Measurements from ENCODE around the gene GRK6.
"Not testable (repeated sequence)": the region's sequence is repeated elsewhere in the genome, so short reads cannot be mapped to it uniquely, and the experiment has no call there.

GRK6 gene

GRCh38 chr5:177472460-177473442 is 46.3 kb downstream of the GRK6 start:
- no peak for DNase-seq

DNA sequence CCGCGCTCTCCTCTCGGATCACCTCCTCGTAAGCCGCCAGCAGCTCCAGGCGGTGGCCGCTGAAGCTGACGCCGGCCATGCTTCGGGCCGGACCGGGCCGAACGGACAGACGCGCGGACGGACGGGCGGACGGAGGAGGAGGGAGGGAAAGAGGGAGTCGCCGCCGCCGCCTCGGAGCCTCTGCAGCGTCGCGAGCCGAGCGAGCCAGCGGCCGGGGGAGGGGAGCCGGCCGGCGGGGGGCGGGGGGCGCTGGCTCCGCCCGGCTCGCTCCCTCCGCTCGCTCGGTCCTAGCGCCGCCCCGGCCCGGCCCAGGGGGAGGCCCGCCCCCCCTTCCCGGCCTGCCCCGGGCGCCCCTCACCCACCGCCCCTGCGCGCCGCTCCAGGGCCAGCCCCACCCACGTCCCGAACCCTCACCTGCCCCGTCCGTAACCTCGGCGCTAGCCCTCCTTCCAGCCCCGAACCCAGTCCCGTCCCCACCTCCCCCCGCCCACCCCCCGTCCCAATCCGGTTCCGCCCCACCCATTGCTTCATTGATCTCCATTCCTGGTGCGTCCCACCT is 47.0 kb downstream of the GRK6 start, which contains the start of gene DBN1:
DBN1 (minus strand) TSS at position 192 of the 559 bp plus-strand sequence; CDS start at position 79, 113 bp downstream.
- no peak for DNase-seq

DNA sequence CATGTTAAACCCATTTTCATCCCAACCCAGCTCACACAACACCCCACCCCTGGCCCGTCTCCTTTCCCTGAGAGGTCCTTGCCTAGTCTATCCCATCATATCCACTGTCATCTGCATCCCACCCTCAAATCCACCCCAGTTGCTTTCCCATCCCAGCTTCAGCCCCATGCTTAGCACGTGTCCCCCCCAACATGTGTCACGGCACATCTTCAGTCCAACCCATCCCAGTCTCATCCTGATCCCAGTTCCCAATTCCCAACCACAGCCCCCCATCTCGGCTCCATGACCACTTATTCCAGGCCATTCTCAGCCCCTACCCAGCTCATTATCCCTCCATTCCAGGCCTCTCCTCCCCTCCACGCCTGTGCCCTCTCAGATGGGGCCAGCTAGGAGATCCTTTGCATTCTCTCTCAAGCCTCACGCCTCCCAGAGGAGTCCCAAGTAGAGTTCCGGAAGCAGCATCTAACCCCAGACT is 47.6 kb downstream of the GRK6 start:
- no peak for DNase-seq

DNA sequence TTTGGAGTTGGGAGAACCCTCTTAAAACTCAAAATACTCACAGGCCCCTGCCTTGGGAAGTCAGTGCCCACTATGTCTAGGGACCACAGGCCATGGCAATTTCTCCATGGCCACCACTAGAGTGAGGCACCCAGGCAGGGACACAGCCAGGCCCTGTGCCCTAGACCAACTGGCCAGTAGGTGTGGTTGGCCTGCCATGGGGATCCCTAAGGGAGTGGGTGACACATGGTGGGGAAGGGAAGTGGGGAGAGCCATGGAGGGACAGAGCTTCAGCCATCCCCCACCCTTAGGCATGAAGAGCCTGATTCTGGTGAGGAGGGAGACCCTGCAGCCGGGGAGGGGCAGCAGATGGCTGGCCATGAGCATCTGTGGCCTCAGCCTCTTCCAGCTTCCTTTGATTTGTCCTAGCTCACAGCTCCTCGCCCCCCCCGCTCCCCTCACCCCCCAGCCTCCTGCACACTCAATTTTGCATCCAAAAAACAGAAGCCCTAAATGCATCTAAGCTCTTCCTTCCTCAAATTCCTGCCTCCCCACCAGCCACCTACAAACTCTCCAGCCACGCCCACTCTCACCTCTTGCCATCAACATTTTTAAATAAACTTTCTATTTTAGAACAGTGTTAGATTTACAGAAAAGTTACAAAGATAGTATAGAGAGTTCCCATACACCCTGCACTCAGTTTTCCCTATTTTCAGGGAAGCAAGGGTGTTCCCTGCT is 48.5 kb downstream of the GRK6 start:
- no peak for DNase-seq

DNA sequence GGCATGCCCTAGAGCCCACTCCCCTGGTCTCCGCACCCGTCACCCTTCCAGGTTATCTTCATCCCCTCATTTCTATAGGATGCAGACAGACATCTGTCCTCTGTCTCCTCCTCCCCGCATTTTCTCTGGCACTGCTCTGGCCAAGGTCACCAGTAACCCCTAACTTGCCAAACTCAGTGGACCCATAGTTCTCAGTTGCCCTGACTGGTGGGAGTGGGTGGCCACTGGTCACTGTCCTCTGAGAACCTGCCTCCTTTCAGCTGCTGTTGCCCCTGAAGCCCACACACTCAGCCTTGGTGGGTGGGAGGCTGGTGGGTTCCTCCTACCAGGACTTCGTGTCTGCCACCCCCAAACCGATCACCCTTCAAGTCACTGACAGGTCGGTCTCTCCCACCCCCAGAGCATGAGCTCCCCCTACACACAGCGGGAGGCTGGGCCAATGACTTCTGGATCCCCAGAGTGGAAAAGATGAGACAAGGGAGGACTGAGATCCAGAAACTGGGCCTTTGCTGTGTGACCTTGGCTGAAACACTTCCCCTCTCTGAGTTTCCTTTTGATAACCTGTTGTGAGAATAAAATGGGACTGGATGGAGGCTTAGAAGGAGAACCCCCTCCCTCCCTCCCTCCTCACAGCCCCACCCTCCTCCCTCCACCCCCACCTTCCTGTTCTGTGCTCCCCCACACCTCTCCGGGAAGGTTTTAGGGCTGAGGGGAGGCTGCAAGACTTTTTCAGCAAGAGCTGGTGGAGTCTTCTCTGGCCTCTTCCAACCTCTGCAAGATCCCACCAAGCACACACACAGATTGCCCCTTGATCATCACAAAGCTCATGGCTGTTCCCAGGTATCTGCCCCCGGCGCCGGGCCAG is 49.3 kb downstream of the GRK6 start:
- no peak for DNase-seq

- DNase-seq = no peak
Measured at GRCh38 chr5:177476531-177477233, 50.2 kb downstream of the GRK6 start.

GRCh38 chr5:177477701-177478477 is 51.4 kb downstream of the GRK6 start:
- DNase-seq = no peak

GRCh38 chr5:177478711-177479646 is 52.5 kb downstream of the GRK6 start:
- peak; percentile 86 for DNase-seq

DNA sequence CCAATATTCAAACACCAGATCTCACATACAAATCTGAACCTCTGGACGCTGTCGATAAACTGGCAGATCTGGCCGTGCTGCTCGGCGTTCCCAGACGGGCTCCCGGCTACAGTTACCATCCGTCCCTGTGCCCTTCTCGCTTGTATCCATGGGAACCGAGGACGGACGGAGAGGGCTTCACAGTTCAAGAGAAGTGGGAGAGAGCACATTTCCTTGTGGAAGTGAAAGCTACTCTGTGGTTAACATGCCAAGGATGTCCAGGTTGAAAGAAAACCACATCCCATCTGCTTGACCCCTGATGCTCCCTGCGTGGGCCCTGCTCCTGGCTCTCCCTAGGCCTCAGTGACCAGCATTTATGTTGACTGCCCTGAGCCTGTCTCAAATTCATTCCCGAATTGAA is 53.3 kb downstream of the GRK6 start:
- DNase-seq = peak; percentile 53

- DNase-seq = no peak
Measured at GRCh38 chr5:177482359-177482795, 55.9 kb downstream of the GRK6 start.

GRCh38 chr5:177483042-177483441 is 56.6 kb downstream of the GRK6 start:
- no peak for DNase-seq

DNA sequence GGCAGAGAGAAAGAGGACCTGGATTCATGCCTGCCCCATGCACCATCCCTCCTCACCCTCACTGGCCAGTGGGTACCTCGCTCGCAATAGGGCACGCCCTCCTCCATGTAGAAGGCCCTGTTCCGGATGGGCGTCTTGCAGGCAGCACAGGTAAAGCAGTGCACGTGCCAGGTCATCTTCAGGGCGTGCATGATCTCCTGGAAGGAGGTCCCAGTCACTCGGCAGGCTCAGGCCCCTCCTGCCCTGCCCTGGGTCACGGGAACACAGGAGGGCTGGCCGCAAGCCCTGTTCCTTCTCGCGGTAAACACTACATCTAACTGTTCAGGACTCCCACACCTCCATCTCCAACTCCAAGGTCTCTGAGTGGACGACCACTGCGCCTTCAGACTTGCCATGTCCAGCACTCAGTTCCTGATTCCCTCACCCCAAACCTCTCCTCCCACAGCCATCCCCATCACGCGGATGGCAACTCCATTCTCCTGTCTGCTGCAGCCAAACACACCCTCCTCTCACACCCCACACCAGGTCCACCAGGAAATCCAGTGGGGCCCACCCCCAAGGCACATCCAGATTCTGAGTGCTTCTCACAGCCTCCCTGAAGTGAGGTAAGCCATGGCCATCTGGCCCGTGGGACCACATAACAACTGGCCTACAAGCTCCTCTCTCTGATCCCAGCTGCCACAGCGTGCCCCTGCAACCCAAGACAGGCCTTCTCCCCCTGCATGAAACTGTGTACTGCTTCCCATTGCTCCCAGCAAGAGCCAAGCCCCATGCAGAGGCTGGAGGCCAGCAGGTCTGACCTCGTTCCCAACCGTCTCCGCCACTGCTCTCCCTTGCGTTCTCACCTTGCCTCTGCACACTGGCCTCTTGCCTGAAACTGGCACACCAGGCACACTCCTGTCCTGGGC is 57.8 kb downstream of the GRK6 start:
- DNase-seq = no peak

DNA sequence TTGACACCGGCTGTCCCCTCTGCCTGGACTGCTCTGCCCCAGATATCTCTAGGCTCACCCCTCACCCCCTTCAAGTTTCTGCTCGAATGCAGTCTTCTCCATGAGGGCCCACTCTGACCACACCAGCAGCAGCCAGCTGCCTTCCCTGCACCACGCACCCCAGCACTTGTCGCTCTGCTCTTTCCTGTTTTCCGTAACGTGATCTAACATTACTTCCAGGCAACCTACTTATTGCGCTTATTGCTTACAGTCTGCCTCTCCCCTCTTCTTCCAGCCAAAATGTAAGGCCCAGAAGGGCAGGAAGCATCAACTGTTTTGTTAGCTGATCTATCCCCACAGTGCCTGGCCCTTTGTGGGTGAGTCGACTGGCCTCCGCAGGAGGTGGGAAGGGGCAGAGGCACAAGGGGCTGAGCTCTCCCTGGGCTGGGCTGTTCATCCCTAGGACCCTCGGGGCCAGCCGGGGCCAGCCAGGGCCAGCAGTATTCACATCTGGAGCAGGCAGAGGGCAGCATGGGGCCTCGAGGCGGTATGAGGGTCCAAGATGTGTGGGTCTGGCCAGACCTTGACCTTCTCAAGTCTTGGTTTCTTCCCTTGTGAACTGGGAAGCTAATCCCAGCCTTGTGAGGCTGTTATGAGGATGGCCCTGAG is 58.5 kb downstream of the GRK6 start:
- no peak for DNase-seq

GRCh38 chr5:177485753-177486152 is 59.3 kb downstream of the GRK6 start:
- not testable (repeated sequence) for DNase-seq

DNA sequence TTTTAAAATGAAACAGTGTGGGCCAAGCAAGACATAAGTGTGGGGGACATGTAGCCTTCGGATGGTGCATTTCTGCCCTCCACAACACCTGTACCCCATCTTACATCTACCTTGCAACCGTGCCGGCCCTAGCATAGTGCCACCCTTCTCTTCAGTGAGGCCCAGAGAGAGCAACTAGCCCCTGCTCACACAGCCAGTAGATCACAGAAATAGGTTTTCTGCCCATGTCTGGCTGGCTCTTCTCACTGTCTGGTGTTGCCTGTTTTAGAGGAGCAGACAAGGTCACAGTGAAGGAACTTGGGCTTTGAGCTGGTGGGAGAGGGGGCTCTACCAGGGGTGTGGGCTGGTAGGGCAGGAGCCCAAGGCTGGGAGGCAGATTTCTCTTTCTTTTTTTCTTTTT is 59.8 kb downstream of the GRK6 start:
- no peak for DNase-seq

DNA sequence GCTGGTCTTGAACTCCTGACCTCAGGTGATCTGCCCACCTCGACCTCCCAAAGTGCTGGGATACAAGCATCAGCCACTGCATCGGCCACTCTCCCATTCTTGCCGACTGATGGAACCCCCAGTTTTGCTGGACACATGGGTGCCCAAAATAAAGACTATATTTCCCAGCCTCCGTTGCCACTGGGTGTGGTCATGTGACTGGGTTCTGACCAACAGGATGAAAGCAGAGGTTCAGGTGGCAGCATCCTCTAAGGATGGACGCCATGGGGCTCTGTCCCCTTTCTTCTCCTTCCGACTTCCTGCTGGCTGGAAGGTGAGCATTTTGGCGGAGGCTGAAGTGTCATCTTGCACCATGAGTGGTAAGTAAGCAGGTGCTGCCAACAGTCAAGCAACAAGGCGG is 60.7 kb downstream of the GRK6 start:
- no peak for DNase-seq

- DNase-seq = no peak
Measured at GRCh38 chr5:177487975-177488374, 61.5 kb downstream of the GRK6 start.

- no peak for DNase-seq
Measured at GRCh38 chr5:177489119-177489716, 62.7 kb downstream of the GRK6 start.
